HepG2 (cell line): ENCODE data around the gene GARIN3. TPM values are rescaled to one million over a fixed set of nuclear protein-coding genes. Genes with fewer than 3 reads are reported as not detected.

ENCODE experiments used
- ATAC-seq: fragments of 200-7000 bp; cut with Tn5 transposase; 3 replicates; pipeline ENCODE4 v1.9.1; 2020; ENCODE audit warnings: mild to moderate bottlenecking, moderate library complexity
- BruUV-seq: library from RNA; stranded (reverse); fragments of 400-500 nt; replicated peaks from 2 replicates; lab custom pipeline; 2021; lab: Mats Ljungman, UMichigan
- CTCF ChIA-PET: fragments of 300-600 bp; formaldehyde crosslinking; extraction: SDS; loops from one replicate; lab custom pipeline; 2021; ENCODE audit warnings: low total read pairs, inconsistent platforms, low intra/inter-chr PET ratio; lab: Yijun Ruan, JAX
- POLR2A ChIA-PET: fragments of 350-600 bp; sonication (Branson Sonifier 250); formaldehyde crosslinking; loops from one replicate; lab custom pipeline; 2020; ENCODE audit warnings: antibody characterized with exemption, inconsistent platforms; lab: Yijun Ruan, JAX
- DNase-seq: peaks from one replicate; pipeline ENCODE4 v3.0.0-alpha.2; 2015; ENCODE audit warnings: low spot score
- FAIRE-seq: peaks from 3 replicates; lab custom pipeline; 2011; peaks lifted over from hg19 to GRCh38; lab: Jason Lieb, UNC
- H2AFZ ChIP-seq: one replicate; pipeline ENCODE4 v1.6.1; 2011; ENCODE audit warnings: low read length, inconsistent platforms
- H3K27ac ChIP-seq: fragments of 300-600 bp; 3 replicates; pipeline ENCODE4 v1.8.0; 2011; ENCODE audit warnings: mixed run types, mild to moderate bottlenecking, mixed read lengths, low read length, inconsistent platforms; ENCODE audit not compliant: insufficient read depth; ENCODE audit errors: extremely low read length
- H3K27me3 ChIP-seq, 2 experiments: fragments of 200-600 bp in 1 of 2; 2 replicates in 1 of 2; 3 replicates in 1 of 2; pipeline versions ENCODE4 v1.6.0 to v1.8.0; 2011; ENCODE audit warnings: low read length in 2 of 2, mild to moderate bottlenecking in 2 of 2, moderate library complexity in 2 of 2, inconsistent platforms in 1 of 2; ENCODE audit not compliant: insufficient read depth in 2 of 2, control insufficient read depth in 1 of 2
- H3K36me3 ChIP-seq, 2 experiments: fragments of 200-600 bp in 1 of 2; replicated peaks in 1 of 2; 2 replicates in 1 of 2; 3 replicates in 1 of 2; pipeline versions ENCODE4 v1.5.1 to v1.8.0; 2011; ENCODE audit warnings: low read length in 2 of 2, inconsistent platforms in 1 of 2; ENCODE audit not compliant: insufficient read depth in 2 of 2, control insufficient read depth in 1 of 2
- H3K4me1 ChIP-seq: 2 replicates; pipeline ENCODE4 v1.5.1; 2012; ENCODE audit warnings: low read length, inconsistent platforms; ENCODE audit not compliant: insufficient read depth
- H3K4me2 ChIP-seq: 2 replicates; pipeline ENCODE4 v1.6.0; 2011; ENCODE audit warnings: low read depth, low read length, inconsistent platforms
- H3K4me3 ChIP-seq, 3 experiments: fragments of 200-600 bp in 1 of 3; sonication (generic), shearing (Covaris generic) in 1 of 3; replicated peaks in 1 of 3; 2 replicates each; pipeline ENCODE4 v1.5.1; 2011 to 2016; ENCODE audit warnings: low read length in 3 of 3, inconsistent platforms in 2 of 3, low read depth in 2 of 3, mild to moderate bottlenecking in 2 of 3, control low read depth in 1 of 3, mixed read lengths in 1 of 3; ENCODE audit not compliant: insufficient read depth in 1 of 3
- H3K79me2 ChIP-seq: one replicate; pipeline ENCODE4 v1.6.1; 2011; ENCODE audit warnings: low read length, inconsistent platforms; ENCODE audit not compliant: insufficient read depth
- H3K9ac ChIP-seq: 2 replicates; pipeline ENCODE4 v1.6.0; 2011; ENCODE audit warnings: mild to moderate bottlenecking, low read depth, low read length, inconsistent platforms; ENCODE audit not compliant: insufficient read depth
- H3K9me3 ChIP-seq: 2 replicates; pipeline ENCODE4 v1.5.1; 2012; ENCODE audit warnings: mild to moderate bottlenecking, low read length
- H4K20me1 ChIP-seq: 2 replicates; pipeline ENCODE4 v1.6.0; 2011; ENCODE audit warnings: inconsistent platforms, mild to moderate bottlenecking, low read length, moderate library complexity; ENCODE audit not compliant: insufficient read depth
- ELF3 ChIP-seq: IDR thresholded peaks from 2 replicates; pipeline ENCODE4 v1.6.1; 2016; ENCODE audit warnings: missing genetic modification reagents, missing compliant biosample characterization
- ELF4 ChIP-seq: sonication (generic); formaldehyde crosslinking; IDR thresholded peaks from 2 replicates; pipeline ENCODE4 v1.5.0; 2020; ENCODE audit warnings: missing genetic modification reagents, mild to moderate bottlenecking, moderate library complexity, borderline replicate concordance
- FOXK1 ChIP-seq: sonication (generic); formaldehyde crosslinking; IDR thresholded peaks from 2 replicates; pipeline ENCODE4 v1.4.0; 2020; ENCODE audit warnings: low read depth, missing genetic modification reagents, borderline replicate concordance
- HNF4A ChIP-seq: sonication (generic); formaldehyde crosslinking; IDR thresholded peaks from 2 replicates; pipeline ENCODE4 v1.4.0; 2020; ENCODE audit warnings: missing genetic modification reagents
- NFYB ChIP-seq: sonication (generic); formaldehyde crosslinking; IDR thresholded peaks from 2 replicates; pipeline ENCODE4 v1.4.0; 2020; ENCODE audit warnings: missing genetic modification reagents
- NFYC ChIP-seq: IDR thresholded peaks from 2 replicates; pipeline ENCODE4 v1.6.1; 2016; ENCODE audit warnings: missing genetic modification reagents, missing compliant biosample characterization
- TARDBP ChIP-seq: sonication (generic); formaldehyde crosslinking; IDR thresholded peaks from 2 replicates; pipeline ENCODE4 v1.8.0; 2022; ENCODE audit warnings: mild to moderate bottlenecking, missing genetic modification reagents
- ZBTB26 ChIP-seq: IDR thresholded peaks from 2 replicates; pipeline ENCODE4 v1.6.1; 2016; ENCODE audit warnings: missing compliant biosample characterization, missing genetic modification reagents, borderline replicate concordance
- ZMAT3 ChIP-seq: sonication (generic); formaldehyde crosslinking; conservative IDR thresholded peaks from 2 replicates; pipeline ENCODE4 v1.7.0; 2021; ENCODE audit warnings: missing genetic modification reagents
- ZNF232 ChIP-seq: sonication (generic); formaldehyde crosslinking; IDR thresholded peaks from 2 replicates; pipeline ENCODE4 v1.4.0; 2020; ENCODE audit warnings: missing genetic modification reagents, borderline replicate concordance
- ZNF251 ChIP-seq: sonication (generic); formaldehyde crosslinking; IDR thresholded peaks from 2 replicates; pipeline ENCODE4 v1.9.0; 2021; ENCODE audit warnings: mild to moderate bottlenecking, missing genetic modification reagents
- ZNF687 ChIP-seq: sonication (generic); formaldehyde crosslinking; IDR thresholded peaks from 2 replicates; pipeline ENCODE4 v1.5.1; 2020; ENCODE audit warnings: mild to moderate bottlenecking, missing genetic modification reagents, moderate library complexity
- ZNF709 ChIP-seq: sonication (generic); formaldehyde crosslinking; IDR thresholded peaks from 2 replicates; pipeline ENCODE4 v1.5.0; 2020; ENCODE audit warnings: mild to moderate bottlenecking, missing genetic modification reagents
- WGBS: methylation state at CpG from one replicate; pipeline ENCODE4 v1.1.6; 2017; ENCODE audit warnings: low lambda C conversion rate; 5-methylcytosine and 5-hydroxymethylcytosine counted together
- in situ Hi-C: cut with HindIII; loops from 2 replicates; pipeline ENCODE4 v1.10.0; 2017; ENCODE audit warnings: low pct_unique_long_range_greater_than_20kb; ENCODE audit not compliant: extremely low pct_ligation_motif_present
- intact Hi-C: fragments of 100-400 bp; cut with micrococcal nuclease; formaldehyde crosslinking; loops from one replicate; pipeline ENCODE4 v1.10.0; 2022; ENCODE audit not compliant: unreplicated experiment
- polyA plus RNA-seq, 8 experiments: library from polyadenylated mRNA; depleted of rRNA in 3 of 8; stranded (reverse) in 7 of 8; unstranded in 1 of 8; fragments of >200 nt; fragmentation: Illumina TruSeq in 4 of 8; extraction: Trizol in 4 of 8; gene quantifications; 2 replicates each; pipeline versions ENCODE4 v1.2.1 to v1.2.3, GENCODE V29; 2011 to 2016; ENCODE audit warnings: low read depth in 4 of 8, missing spikeins in 1 of 8, mixed read lengths in 1 of 8; ENCODE audit not compliant: insufficient read depth in 1 of 8
- total RNA-seq, 5 experiments: library from RNA; depleted of rRNA; stranded (reverse); fragments of >200 nt; fragmentation: Illumina TruSeq; extraction: Trizol; gene quantifications; 2 replicates each; pipeline ENCODE4 v1.2.3, GENCODE V29; 2016; ENCODE audit warnings: low read depth in 1 of 5
- TF ChIP-seq, protein P1 (sequence below): sonication (generic); formaldehyde crosslinking; IDR thresholded peaks from 2 replicates; pipeline ENCODE4 v1.5.0; 2020; ENCODE audit warnings: missing genetic modification reagents, mild to moderate bottlenecking, borderline replicate concordance

Gene GARIN3
- total and polyA plus RNA-seq, 2 of the 13 experiments (the other 11 are each of a cell fraction or from before 2014, with no cell fraction given): not detected

DNA sequence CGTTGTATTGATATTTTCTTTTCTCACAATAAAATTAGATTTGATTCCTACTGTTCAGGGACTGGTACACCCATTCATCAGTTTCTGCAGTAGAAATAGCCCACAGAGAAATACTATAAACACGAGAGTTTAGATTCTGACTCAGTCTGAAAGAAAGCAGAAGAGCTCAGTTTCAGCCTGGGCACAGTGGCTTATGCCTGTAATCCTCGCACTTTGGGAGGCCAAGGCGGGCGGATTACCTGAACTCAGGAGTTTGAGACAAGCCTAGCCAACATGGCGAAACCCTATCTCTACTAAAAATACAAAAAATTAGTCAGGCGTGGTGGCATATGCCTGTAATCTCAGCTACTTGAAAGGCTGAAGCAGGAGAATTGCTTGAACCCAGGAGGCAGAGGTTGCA, 23.2 kb upstream of the GARIN3 start:
- no peak overlapping the region for H3K4me2 ChIP-seq
- in situ Hi-C loops: no loop called here
- no peaks in the 10 kb centered on the region for H3K9me3 ChIP-seq
- 34% methylated on average over 7 of the region's 7 CpGs for WGBS
- ATAC-seq (no peak), FAIRE-seq (no peak), DNase-seq (no peak)
- TF ChIP-seq HNF4A (CRISPR knock-in tag): no peak
- no peak for TF ChIP-seq ELF3
- no peak for TF ChIP-seq ZNF687 (CRISPR knock-in tag)
- TF ChIP-seq ZNF232 (CRISPR knock-in tag): no peak
- TF ChIP-seq ZNF709 (CRISPR knock-in tag): no peak
- TF ChIP-seq ZNF251 (CRISPR knock-in tag): no peak
- no peak for TF ChIP-seq ELF4 (CRISPR knock-in tag)
- TF ChIP-seq FOXK1: no peak
- TF ChIP-seq, protein P1, sequence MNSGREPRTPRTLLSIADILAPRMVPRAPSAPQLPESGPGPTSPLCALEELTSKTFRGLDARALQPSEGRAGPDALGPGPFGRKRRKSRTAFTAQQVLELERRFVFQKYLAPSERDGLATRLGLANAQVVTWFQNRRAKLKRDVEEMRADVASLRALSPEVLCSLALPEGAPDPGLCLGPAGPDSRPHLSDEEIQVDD (CRISPR knock-in tag): no peak
- TF ChIP-seq ZMAT3 (CRISPR knock-in tag): no peak
- no peak for TF ChIP-seq NFYC
- TF ChIP-seq ZBTB26 (CRISPR knock-in tag): no peak
- no peak for TF ChIP-seq TARDBP
- no peak for TF ChIP-seq NFYB (CRISPR knock-in tag)
- H3K27ac ChIP-seq: no peak overlapping the region
- no peaks in the 10 kb centered on the region for H3K4me1 ChIP-seq
- peaks cover 2 to 8% of the 10 kb centered on the region in 2 experiments; a peak in 2 of 5 replicates for H3K27me3 ChIP-seq
- H2AFZ ChIP-seq: no peak overlapping the region
- no peaks in the 10 kb centered on the region for H3K36me3 ChIP-seq
- intact Hi-C loops: no loop called here
- H3K9ac ChIP-seq: no peak overlapping the region
- H3K4me3 ChIP-seq: no peak overlapping the region
- no peaks in the 10 kb centered on the region for H4K20me1 ChIP-seq
- no peaks in the 10 kb centered on the region for H3K79me2 ChIP-seq
- CTCF ChIA-PET: no interaction called here
- POLR2A ChIA-PET: no interaction called here
- BruUV-seq: no TSS peak
